Suprapubic skin (tissue), 4 donors: ENCODE data around the gene TXNDC8.

Experiments used
- CTCF ChIP-seq, 2 donors: fragments of 200-600 bp in 1 of 2; fragments of 450-650 bp in 1 of 2; sonication (generic) in 1 of 2; IDR thresholded peaks; one replicate each; pipeline ENCODE4 v1.5.1; 2016 to 2019; ENCODE audit warnings: antibody characterized with exemption in 2 of 2, mild to moderate bottlenecking in 1 of 2, moderate library complexity in 1 of 2
- POLR2A ChIP-seq, 2 donors: fragments of 450-650 bp; IDR thresholded peaks; one replicate each; pipeline ENCODE4 v1.6.1; 2017; ENCODE audit warnings: antibody characterized with exemption in 2 of 2, mild to moderate bottlenecking in 2 of 2, moderate library complexity in 2 of 2
- POLR2AphosphoS5 ChIP-seq, 3 donors: sonication (generic); formaldehyde crosslinking; IDR thresholded peaks; one replicate each; pipeline ENCODE4 v1.6.1; 2017; ENCODE audit warnings: antibody characterized with exemption in 3 of 3

- TF ChIP-seq CTCF (IDR thresholded peaks at IDR 0.05): no peak
- no peak for TF ChIP-seq POLR2A (IDR thresholded peaks at IDR 0.05)
- no peak for TF ChIP-seq POLR2AphosphoS5 (IDR thresholded peaks at IDR 0.05)
Measured at GRCh38 chr9:110282018-110282738, 55.5 kb downstream of the TXNDC8 start.
